Tibial artery (tissue), 4 donors: ENCODE results near the gene GALNT13.

Experiments
- DNase-seq, 2 donors: peaks; one replicate each; pipeline ENCODE4 v3.0.0-alpha.2; 2019
- H3K27ac ChIP-seq, 2 donors: fragments of 200-600 bp; sonication (generic) in 1 of 2; 1 replicate in 1 of 2; 2 replicates in 1 of 2; pipeline ENCODE4 v1.5.1; 2018 to 2019; ENCODE audit warnings: mild to moderate bottlenecking in 1 of 2
- H3K27me3 ChIP-seq, 2 donors: fragments of 200-600 bp; sonication (generic) in 1 of 2; one replicate each; pipeline versions ENCODE4 v1.5.1 to v1.6.0; 2016 to 2019
- H3K36me3 ChIP-seq, 3 donors: fragments of 200-600 bp; sonication (generic) in 2 of 3; one replicate each; pipeline ENCODE4 v1.5.1; 2016 to 2019; ENCODE audit warnings: mild to moderate bottlenecking in 2 of 3
- H3K4me1 ChIP-seq, 4 donors: fragments of 200-600 bp; sonication (generic) in 2 of 4; 1 replicate in 3 of 4; 2 replicates in 1 of 4; pipeline ENCODE4 v1.5.1; 2016 to 2019
- H3K4me3 ChIP-seq, 2 donors: fragments of 200-600 bp; sonication (generic) in 1 of 2; 1 replicate in 1 of 2; 2 replicates in 1 of 2; pipeline ENCODE4 v1.5.1; 2018 to 2019; ENCODE audit warnings: mild to moderate bottlenecking in 2 of 2
- H3K9me3 ChIP-seq, 3 donors: fragments of 200-600 bp; sonication (generic) in 1 of 3; one replicate each; pipeline ENCODE4 v1.5.1; 2016 to 2019
- CTCF ChIP-seq, 2 experiments: fragments of 200-600 bp in 1 of 2; fragments of 450-650 bp in 1 of 2; IDR thresholded peaks; one replicate each; pipeline ENCODE4 v1.5.1; 2017 to 2019; ENCODE audit warnings: antibody characterized with exemption in 2 of 2, mild to moderate bottlenecking in 1 of 2, moderate library complexity in 1 of 2
- intact Hi-C: fragments of 100-400 bp; cut with DNase I; formaldehyde crosslinking; loops from one replicate; pipeline ENCODE4 v1.15.0; 2023; ENCODE audit warnings: low total_unique reads

GALNT13 gene

GRCh38 chr2:154495455-154495868 is 623.7 kb downstream of the GALNT13 start:
- no peaks in the 10 kb centered on the region for H3K27me3 ChIP-seq
- no peak for TF ChIP-seq CTCF (IDR thresholded peaks at IDR 0.05)
- peaks cover 0 to 16% (median 0%) of the 10 kb centered on the region in 4 donors for H3K4me1 ChIP-seq
- no peak for DNase-seq
- H3K9me3 ChIP-seq: no peaks in the 10 kb centered on the region
- H3K27ac ChIP-seq: no peak overlapping the region
- no peak overlapping the region for H3K4me3 ChIP-seq
- intact Hi-C loops: no loop called here
- no peaks in the 10 kb centered on the region for H3K36me3 ChIP-seq

- no peak for TF ChIP-seq CTCF (IDR thresholded peaks at IDR 0.05)
- peaks cover 0 to 16% (median 0%) of the 10 kb centered on the region in 4 donors for H3K4me1 ChIP-seq
- no peak overlapping the region for H3K4me3 ChIP-seq
- no peak overlapping the region for H3K27ac ChIP-seq
- no peak for DNase-seq
- intact Hi-C loops: no loop called here
- H3K27me3 ChIP-seq: no peaks in the 10 kb centered on the region
- H3K36me3 ChIP-seq: no peaks in the 10 kb centered on the region
- no peaks in the 10 kb centered on the region for H3K9me3 ChIP-seq
Measured at GRCh38 chr2:154497019-154497418, 625.3 kb downstream of the GALNT13 start.
